CD4-positive, alpha-beta T cell treated with Interleukin-4 for 4 hours (primary cell): ENCODE measurements around the gene APPBP2.
"Not testable (repeated sequence)": the region's sequence is repeated elsewhere in the genome, so short reads cannot be mapped to it uniquely, and the experiment has no call there.

Experiments used
- DNase-seq: peaks from one replicate; pipeline ENCODE4 v3.0.0-alpha.2; 2020

Gene APPBP2, protein sequence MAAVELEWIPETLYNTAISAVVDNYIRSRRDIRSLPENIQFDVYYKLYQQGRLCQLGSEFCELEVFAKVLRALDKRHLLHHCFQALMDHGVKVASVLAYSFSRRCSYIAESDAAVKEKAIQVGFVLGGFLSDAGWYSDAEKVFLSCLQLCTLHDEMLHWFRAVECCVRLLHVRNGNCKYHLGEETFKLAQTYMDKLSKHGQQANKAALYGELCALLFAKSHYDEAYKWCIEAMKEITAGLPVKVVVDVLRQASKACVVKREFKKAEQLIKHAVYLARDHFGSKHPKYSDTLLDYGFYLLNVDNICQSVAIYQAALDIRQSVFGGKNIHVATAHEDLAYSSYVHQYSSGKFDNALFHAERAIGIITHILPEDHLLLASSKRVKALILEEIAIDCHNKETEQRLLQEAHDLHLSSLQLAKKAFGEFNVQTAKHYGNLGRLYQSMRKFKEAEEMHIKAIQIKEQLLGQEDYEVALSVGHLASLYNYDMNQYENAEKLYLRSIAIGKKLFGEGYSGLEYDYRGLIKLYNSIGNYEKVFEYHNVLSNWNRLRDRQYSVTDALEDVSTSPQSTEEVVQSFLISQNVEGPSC

GRCh38 chr17:60525685-60526514 lies at the start of gene APPBP2:
Gene APPBP2 (minus strand): TSS chr17:60526242. CDS start chr17:60525931, 311 bp downstream.
- DNase-seq, result peak; percentile 63

DNA sequence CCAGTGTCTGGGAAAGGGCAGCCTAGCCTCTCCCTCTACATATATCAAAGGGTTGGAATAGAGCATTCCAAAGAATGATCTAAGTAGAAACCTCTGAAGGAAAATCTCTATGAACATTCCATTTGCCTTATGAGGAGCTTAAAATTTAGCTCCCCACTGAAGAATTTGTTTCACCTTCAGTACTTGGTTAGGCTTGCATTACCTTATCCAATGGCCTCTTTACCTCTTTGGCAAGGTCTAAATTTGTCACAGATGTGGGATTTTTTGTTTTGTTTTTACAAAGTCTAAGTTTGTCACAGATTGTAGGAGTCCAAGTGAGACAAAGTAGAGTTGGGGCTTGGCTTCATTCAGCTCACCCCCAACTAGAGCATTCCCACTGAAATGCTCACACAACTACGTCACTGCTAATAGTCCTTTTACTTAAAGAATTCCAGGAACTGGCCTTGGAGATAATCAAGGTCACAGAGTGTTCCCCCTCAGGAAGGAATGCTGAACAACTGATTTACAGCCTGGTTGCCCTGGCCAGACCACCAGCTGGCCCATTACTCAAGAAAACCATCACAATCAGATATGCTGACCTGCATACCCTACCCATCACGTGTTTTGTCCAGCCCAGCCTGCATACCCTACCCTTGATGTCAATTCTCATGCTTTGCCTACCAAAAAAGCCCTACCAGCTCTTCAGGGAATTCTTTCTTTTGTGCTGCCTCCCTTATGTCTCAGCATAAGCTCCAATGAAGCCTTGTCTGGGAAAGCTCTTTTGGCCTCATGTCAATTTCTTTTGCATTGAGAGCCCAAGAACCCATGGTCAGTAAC lies 47.4 kb upstream of the APPBP2 start:
- no peak for DNase-seq

DNA sequence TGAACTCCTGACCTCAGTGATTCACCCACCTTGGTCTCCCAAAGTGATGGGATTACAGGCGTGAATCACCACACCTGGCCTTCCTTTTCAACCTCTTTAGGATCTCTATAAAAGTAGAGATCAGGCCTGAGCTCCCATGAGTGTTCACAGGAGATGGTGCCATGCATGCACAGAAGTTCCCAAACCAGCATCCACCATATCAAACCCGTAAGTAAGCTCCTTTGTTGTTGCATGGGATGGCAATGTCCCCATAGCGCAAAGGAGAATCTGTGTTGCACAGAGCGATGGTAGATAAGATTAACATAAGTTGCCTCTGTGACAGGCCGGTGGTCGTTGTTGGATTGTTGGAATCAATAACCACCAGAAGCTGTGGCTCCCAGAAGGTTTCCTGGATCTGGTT lies 39.2 kb upstream of the APPBP2 start:
- no peak for DNase-seq

DNA sequence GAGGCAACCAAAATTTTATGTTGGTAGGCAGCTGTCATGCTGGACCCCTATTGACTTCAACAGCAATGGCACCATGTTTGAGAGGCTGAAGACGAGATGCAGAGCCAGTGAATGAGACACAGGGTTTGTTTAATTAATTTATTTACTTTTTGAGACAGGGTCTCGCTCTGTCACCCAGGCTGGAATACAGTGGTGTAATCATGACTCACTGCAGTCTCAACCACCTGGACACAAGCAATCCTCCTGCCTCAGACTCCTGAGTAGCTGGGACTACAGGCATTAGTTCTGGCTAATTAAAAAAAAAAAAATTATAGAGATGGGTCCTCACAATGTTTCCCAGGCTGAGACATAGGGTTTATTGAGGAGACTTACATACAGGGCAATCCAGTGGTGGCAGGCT lies 37.7 kb upstream of the APPBP2 start:
- no peak for DNase-seq

- DNase-seq, result no peak
These were observed 36.4 kb upstream of the APPBP2 start for GRCh38 chr17:60562421-60562820.

DNA sequence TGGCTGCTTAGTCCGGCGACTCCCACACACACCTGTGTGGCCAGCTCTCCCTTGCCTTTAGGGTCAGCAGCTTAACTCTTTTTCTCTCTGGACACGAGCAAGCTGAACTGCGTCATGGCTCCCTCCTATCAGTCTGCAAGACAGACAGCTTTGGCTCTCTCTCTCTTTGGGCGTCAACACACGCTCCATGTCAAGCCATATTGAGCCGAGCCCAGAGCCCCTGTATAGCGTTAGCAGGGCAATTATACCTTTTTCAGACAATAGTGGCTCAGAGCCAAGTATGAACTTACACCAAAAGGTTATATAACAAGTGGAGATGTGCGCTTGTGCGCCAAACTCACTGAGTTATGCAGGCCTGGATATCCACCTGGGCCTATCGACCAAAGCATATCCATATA lies 34.8 kb upstream of the APPBP2 start:
- DNase-seq, result no peak

GRCh38 chr17:60559995-60560859 lies 34.2 kb upstream of the APPBP2 start:
- DNase-seq, result no peak

DNA sequence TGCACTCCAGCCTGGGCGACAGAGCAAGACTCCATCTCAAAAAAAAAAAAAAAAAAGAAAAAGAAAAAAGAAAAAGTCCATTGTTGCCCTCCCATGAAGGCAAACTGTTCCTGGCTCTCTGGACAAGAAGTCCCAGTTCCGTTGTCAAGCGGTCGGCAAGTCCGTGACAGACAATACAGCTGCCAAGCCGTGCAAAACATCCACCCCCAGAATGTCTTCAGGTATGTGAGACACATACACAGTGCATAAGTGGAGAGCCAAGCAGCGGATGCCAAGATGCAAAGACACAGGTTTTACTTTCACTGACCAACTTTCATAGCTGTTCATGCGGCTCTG lies 33.6 kb upstream of the APPBP2 start:
- DNase-seq, result no peak

DNA sequence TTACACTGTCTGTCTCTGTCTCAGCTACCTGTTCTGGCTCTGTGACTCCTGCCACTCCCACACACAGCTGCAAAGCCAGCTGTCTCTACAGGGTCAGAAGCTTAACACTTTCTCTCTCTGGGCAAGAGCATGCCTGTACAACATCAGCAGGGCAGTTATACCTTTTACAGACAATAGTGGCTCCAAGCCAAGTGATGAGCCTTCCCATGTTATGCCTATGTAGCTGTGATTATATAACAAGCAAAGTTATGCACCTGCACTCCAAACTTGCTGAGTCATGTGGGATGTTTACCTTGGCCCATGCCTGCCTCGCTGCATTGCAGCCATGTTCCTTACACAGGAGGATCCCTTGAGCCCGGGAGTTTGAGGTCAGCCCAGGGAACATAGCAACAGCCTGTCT lies 31.8 kb upstream of the APPBP2 start:
- no peak for DNase-seq

- DNase-seq, result no peak
These were observed 29.7 kb upstream of the APPBP2 start for GRCh38 chr17:60555786-60556185.

GRCh38 chr17:60554377-60554788 lies 28.3 kb upstream of the APPBP2 start:
- DNase-seq, result no peak

- not testable (repeated sequence) for DNase-seq
These were observed 26.2 kb upstream of the APPBP2 start for GRCh38 chr17:60552255-60552654.

- DNase-seq, result no peak
These were observed 22.9 kb upstream of the APPBP2 start for GRCh38 chr17:60548990-60549389.

- no peak for DNase-seq
These were observed 19.6 kb upstream of the APPBP2 start for GRCh38 chr17:60545465-60546191.

GRCh38 chr17:60542071-60542470 lies 16.0 kb upstream of the APPBP2 start:
- no peak for DNase-seq

DNA sequence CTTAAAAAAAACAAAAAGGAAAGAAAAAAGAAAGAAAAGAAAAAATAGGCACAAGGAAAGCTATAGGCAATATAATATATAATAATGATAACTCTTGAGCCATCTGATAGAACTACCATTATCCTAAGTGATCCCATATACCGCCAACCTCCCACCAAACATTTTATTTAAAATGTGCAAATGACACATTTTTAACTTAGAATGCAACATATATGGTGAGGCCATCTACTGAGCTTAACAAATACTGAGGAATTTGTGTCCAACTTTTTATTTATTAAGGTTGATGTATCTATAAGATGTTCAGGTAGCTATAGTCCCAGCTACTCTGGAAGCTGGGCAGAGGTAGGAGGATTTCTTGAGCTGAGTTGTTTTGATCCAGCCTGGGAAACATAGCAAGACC lies 14.4 kb upstream of the APPBP2 start:
- DNase-seq, result no peak

GRCh38 chr17:60539807-60540206 lies 13.8 kb upstream of the APPBP2 start:
- no peak for DNase-seq

GRCh38 chr17:60538726-60539125 lies 12.7 kb upstream of the APPBP2 start:
- no peak for DNase-seq

- DNase-seq, result no peak
These were observed 9.6 kb upstream of the APPBP2 start for GRCh38 chr17:60535382-60536279.

- DNase-seq, result no peak
These were observed 8.6 kb upstream of the APPBP2 start for GRCh38 chr17:60534613-60535157.
